Gastroesophageal sphincter (tissue), 4 donors: ENCODE measurements around the gene CELF2. TPM values are rescaled to one million over a fixed set of nuclear protein-coding genes. Genes with fewer than 3 reads are reported as not detected.

Experiments used
- ATAC-seq: fragments of 150-250 bp; one replicate; pipeline ENCODE4 v1.9.1; 2016; ENCODE audit warnings: mild to moderate bottlenecking, moderate library complexity
- H3K27ac ChIP-seq, 4 donors: fragments of 200-600 bp; sonication (generic) in 3 of 4; 1 replicate in 3 of 4; 2 replicates in 1 of 4; pipeline ENCODE4 v1.5.1; 2016 to 2019
- H3K27me3 ChIP-seq: fragments of 200-600 bp; sonication (generic); one replicate; pipeline ENCODE4 v1.5.1; 2019
- H3K36me3 ChIP-seq, 2 donors: fragments of 200-600 bp; sonication (generic); one replicate each; pipeline ENCODE4 v1.5.1; 2019; ENCODE audit warnings: control low read depth in 1 of 2
- H3K4me1 ChIP-seq, 3 donors: fragments of 200-600 bp; sonication (generic); 1 replicate in 2 of 3; 2 replicates in 1 of 3; pipeline ENCODE4 v1.5.1; 2016 to 2019; ENCODE audit warnings: control low read depth in 2 of 3
- H3K4me3 ChIP-seq, 2 donors: fragments of 200-600 bp; sonication (generic); one replicate each; pipeline ENCODE4 v1.5.1; 2019; ENCODE audit warnings: mild to moderate bottlenecking in 1 of 2, moderate library complexity in 1 of 2
- H3K9me3 ChIP-seq, 3 donors: fragments of 200-600 bp; sonication (generic); one replicate each; pipeline ENCODE4 v1.5.1; 2017 to 2019; ENCODE audit warnings: control low read depth in 2 of 3
- EP300 ChIP-seq: sonication (generic); formaldehyde crosslinking; IDR thresholded peaks from one replicate; pipeline ENCODE4 v1.6.1; 2017; ENCODE audit warnings: antibody characterized with exemption, mild to moderate bottlenecking
- POLR2A ChIP-seq, 2 donors: fragments of 450-650 bp; IDR thresholded peaks; one replicate each; pipeline ENCODE4 v1.6.1; 2017; ENCODE audit warnings: antibody characterized with exemption in 2 of 2, mild to moderate bottlenecking in 2 of 2, moderate library complexity in 1 of 2
- POLR2AphosphoS5 ChIP-seq: sonication (generic); formaldehyde crosslinking; IDR thresholded peaks from one replicate; pipeline ENCODE4 v1.6.1; 2017; ENCODE audit warnings: antibody characterized with exemption
- WGBS, 2 donors: methylation state at CpG; one replicate each; pipeline ENCODE4 v1.1.5; 2018; ENCODE audit warnings: low coverage in 1 of 2; 5-methylcytosine and 5-hydroxymethylcytosine counted together
- total RNA-seq, 4 donors: library from RNA; depleted of rRNA; stranded (reverse); fragments of >200 nt; gene quantifications; one replicate each; pipeline ENCODE4 v1.1.0, GENCODE V29; 2016
- TF ChIP-seq, protein P1 (sequence below), 4 experiments: fragments of 200-600 bp in 2 of 4; fragments of 450-650 bp in 2 of 4; sonication (generic) in 1 of 4; IDR thresholded peaks; one replicate each; pipeline ENCODE4 v1.5.1; 2017 to 2019; ENCODE audit warnings: antibody characterized with exemption in 4 of 4, mild to moderate bottlenecking in 2 of 4, moderate library complexity in 2 of 4

CELF2 gene
- total RNA-seq, 4 donors from 2014 or later, result 82.4 to 122 (median 110) TPM

DNA sequence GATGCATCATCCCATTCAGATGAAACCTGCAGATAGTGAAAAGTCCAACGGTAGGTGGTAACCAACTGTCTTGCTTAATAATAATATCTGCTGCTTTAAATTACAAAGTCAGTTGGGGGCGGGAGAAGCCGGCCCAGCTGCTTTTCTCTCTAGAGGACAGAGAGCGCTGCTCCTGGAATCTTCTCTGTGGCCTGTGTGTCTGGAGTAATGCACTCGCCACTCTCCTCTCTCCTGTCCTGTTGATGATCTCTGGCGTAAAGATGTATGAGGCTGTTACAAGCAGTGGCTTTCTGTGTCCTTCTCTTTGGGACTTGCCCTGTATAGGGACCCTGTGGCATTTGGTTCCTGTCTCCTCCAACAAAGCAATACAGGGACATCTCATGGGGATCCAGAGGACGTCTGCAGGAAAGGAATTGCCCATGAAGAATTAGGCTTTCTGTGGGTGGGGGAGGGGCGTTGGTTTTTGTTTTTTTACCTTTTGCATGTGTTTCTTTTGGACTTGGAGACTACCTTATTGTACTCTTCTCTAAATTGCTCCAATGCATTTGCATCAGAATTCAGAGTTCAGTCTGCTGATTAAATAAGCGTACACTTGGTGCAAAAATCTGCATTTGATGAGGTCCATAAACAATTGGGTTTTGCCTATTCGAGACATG is 231.6 kb downstream of the CELF2 start:
- Histone ChIP-seq H3K4me1 (peaks cover 0 to 30% (median 0%) of the 10 kb centered on the region in 3 donors), H3K4me3 (no peak overlapping the region), H3K27me3 (no peaks in the 10 kb centered on the region), H3K9me3 (no peaks in the 10 kb centered on the region), H3K36me3 (peaks cover 0 to 67% of the 10 kb centered on the region in 2 donors), H3K27ac (no peak overlapping the region)
- ATAC-seq, result no peak
- TF ChIP-seq POLR2AphosphoS5, result no peak
- no peak for TF ChIP-seq POLR2A (IDR thresholded peaks at IDR 0.05)
- no peak for TF ChIP-seq EP300
- TF ChIP-seq, protein P1, sequence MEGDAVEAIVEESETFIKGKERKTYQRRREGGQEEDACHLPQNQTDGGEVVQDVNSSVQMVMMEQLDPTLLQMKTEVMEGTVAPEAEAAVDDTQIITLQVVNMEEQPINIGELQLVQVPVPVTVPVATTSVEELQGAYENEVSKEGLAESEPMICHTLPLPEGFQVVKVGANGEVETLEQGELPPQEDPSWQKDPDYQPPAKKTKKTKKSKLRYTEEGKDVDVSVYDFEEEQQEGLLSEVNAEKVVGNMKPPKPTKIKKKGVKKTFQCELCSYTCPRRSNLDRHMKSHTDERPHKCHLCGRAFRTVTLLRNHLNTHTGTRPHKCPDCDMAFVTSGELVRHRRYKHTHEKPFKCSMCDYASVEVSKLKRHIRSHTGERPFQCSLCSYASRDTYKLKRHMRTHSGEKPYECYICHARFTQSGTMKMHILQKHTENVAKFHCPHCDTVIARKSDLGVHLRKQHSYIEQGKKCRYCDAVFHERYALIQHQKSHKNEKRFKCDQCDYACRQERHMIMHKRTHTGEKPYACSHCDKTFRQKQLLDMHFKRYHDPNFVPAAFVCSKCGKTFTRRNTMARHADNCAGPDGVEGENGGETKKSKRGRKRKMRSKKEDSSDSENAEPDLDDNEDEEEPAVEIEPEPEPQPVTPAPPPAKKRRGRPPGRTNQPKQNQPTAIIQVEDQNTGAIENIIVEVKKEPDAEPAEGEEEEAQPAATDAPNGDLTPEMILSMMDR (IDR thresholded peaks at IDR 0.05), result no peak
- 56 to 59% methylated on average over 8 of the region's 10 CpGs for WGBS, 2 donors

DNA sequence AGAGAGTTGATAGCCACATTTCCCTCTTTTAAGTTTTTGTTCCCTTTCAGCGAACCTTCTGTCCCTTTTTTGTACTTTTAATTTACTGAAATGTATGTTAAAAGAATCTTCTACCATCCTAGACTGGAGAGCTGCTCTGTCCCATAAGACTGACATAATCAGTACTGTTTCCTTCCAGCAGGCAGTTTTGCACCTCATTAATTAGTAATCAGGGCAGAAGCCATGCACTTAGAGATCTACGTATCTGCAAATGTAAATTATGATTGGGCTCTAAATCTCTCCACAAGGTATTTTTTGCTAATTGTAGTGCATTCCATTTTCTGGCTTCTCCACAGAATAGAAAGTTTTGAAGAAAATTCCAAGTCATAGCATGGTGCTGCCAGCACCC is 232.1 kb downstream of the CELF2 start:
- 63 to 90% methylated on average over 2 of the region's 2 CpGs for WGBS, 2 donors
- ATAC-seq, result no peak
- no peak for TF ChIP-seq EP300
- TF ChIP-seq, protein P1 (IDR thresholded peaks at IDR 0.05), result no peak
- TF ChIP-seq POLR2A (IDR thresholded peaks at IDR 0.05), result no peak
- TF ChIP-seq POLR2AphosphoS5, result no peak
- H3K27me3 ChIP-seq, result no peaks in the 10 kb centered on the region
- peaks cover 0 to 68% of the 10 kb centered on the region in 2 donors for H3K36me3 ChIP-seq
- H3K4me3 ChIP-seq, result no peak overlapping the region
- no peaks in the 10 kb centered on the region for H3K9me3 ChIP-seq
- H3K4me1 ChIP-seq, result peaks cover 0 to 30% (median 0%) of the 10 kb centered on the region in 3 donors
- no peak overlapping the region for H3K27ac ChIP-seq

DNA sequence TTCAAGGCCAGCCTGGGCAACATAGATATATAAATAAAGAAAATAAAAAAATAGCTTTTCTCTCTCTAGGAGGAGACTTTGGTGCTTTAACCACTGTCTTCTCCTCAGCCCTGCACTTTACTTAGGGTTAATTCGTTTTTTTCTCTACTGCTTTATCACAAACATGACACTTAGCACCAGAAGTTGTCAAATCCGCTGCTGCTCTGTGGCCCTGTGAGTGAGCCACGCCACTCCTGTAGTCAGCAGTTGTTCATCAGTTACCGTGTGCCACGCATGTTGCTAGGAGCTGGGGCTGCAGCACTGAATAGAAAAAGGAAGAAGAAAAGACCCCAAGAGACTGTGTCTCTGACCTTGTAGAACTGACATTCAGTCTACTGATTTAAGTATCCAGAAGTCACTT is 232.6 kb downstream of the CELF2 start:
- no peak overlapping the region for H3K4me3 ChIP-seq
- peaks cover 0 to 32% (median 0%) of the 10 kb centered on the region in 3 donors for H3K4me1 ChIP-seq
- H3K27me3 ChIP-seq, result no peaks in the 10 kb centered on the region
- no peak overlapping the region for H3K27ac ChIP-seq
- WGBS, 2 donors, result 84 to 85% methylated on average over 2 to 4 of the region's 5 CpGs
- peaks cover 0 to 73% of the 10 kb centered on the region in 2 donors for H3K36me3 ChIP-seq
- no peaks in the 10 kb centered on the region for H3K9me3 ChIP-seq
- TF ChIP-seq EP300 (no peak), POLR2AphosphoS5 (no peak), POLR2A (IDR thresholded peaks at IDR 0.05) (no peak)
- TF ChIP-seq, protein P1 (IDR thresholded peaks at IDR 0.05), result no peak
- no peak for ATAC-seq

DNA sequence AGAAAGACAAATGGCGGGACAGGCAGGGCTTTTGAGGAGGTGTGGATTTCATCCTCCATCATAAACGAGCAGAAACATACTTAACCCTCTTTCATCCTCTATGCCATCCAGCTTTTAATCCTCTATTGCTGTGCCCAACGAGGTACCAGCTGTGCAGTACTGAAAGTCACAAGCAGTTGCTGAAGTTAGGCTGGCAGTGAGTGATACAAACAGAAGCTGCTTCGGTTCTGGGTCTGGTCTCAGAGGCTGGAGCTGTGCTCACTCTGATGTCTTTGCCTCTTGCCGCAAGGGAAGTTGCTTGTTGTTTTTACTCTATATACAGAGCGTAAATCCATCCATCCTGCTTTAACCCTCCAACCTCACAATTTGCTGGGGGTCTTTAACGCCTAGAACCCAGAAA is 235.2 kb downstream of the CELF2 start:
- no peaks in the 10 kb centered on the region for H3K27me3 ChIP-seq
- TF ChIP-seq POLR2A (IDR thresholded peaks at IDR 0.05) (no peak), EP300 (no peak), POLR2AphosphoS5 (no peak)
- TF ChIP-seq, protein P1 (IDR thresholded peaks at IDR 0.05), result no peak
- no peak overlapping the region for H3K27ac ChIP-seq
- H3K4me3 ChIP-seq, result no peak overlapping the region
- ATAC-seq, result no peak
- peaks cover 0 to 64% of the 10 kb centered on the region in 2 donors for H3K36me3 ChIP-seq
- H3K4me1 ChIP-seq, result peaks cover 0 to 55% (median 5%) of the 10 kb centered on the region in 3 donors
- 79 to 93% methylated on average over 6 to 7 of the region's 7 CpGs for WGBS, 2 donors
- no peaks in the 10 kb centered on the region for H3K9me3 ChIP-seq

DNA sequence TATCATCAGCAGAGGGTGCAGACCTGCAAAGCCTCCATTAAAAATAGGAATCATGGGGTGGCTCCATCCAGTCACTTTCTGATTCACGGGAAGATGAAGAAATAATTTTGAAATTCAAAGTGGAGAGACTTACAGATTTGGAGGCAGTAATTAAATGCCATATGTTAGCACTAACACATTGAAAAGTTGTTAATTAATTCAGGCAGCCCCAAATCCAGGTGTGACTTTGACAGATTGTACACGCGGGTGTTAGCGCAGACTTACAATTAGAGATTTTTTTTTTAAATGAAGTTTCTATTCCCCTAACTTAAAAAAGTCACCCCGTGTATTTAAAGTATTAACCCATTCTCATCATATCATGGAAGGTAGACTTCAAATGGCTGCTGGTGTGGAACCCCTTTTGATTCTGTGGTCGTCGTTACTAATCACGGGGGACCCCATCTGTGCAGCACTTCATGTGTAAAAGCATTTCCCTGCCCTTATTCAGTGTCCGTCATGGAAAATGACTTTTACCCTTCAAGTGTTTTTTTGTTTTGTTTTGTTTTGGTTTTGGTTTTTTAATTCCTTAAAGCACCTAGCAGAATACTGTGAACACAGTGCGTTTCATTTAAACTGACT is 235.8 kb downstream of the CELF2 start:
- no peaks in the 10 kb centered on the region for H3K27me3 ChIP-seq
- peaks cover 0 to 68% of the 10 kb centered on the region in 2 donors for H3K36me3 ChIP-seq
- ATAC-seq, result no peak
- H3K4me3 ChIP-seq, result no peak overlapping the region
- WGBS, 2 donors, result 90% methylated on average over 9 to 10 of the region's 10 CpGs
- peaks cover 0 to 54% (median 5%) of the 10 kb centered on the region in 3 donors for H3K4me1 ChIP-seq
- H3K9me3 ChIP-seq, result no peaks in the 10 kb centered on the region
- no peak overlapping the region for H3K27ac ChIP-seq
- TF ChIP-seq EP300, result no peak
- TF ChIP-seq, protein P1 (IDR thresholded peaks at IDR 0.05), result no peak
- no peak for TF ChIP-seq POLR2AphosphoS5
- TF ChIP-seq POLR2A (IDR thresholded peaks at IDR 0.05), result no peak
